Sigmoid colon (tissue), 7 donors: ENCODE results near the gene TENM4. TPM values are rescaled to one million over a fixed set of nuclear protein-coding genes. Genes with fewer than 3 reads are reported as not detected.

Experiments used
- DNase-seq: peaks from one replicate; pipeline ENCODE4 v3.0.0-alpha.2; 2019
- H3K27ac ChIP-seq, 4 donors: fragments of 200-600 bp; sonication (generic); one replicate each; pipeline ENCODE4 v1.5.1; 2016 to 2019; ENCODE audit warnings: mild to moderate bottlenecking in 1 of 4
- H3K27me3 ChIP-seq, 3 donors: fragments of 200-600 bp; sonication (generic); one replicate each; pipeline ENCODE4 v1.5.1; 2019; ENCODE audit warnings: mild to moderate bottlenecking in 1 of 3
- H3K36me3 ChIP-seq, 4 donors: fragments of 200-600 bp; sonication (generic); one replicate each; pipeline ENCODE4 v1.5.1; 2016 to 2019
- H3K4me1 ChIP-seq, 4 donors: fragments of 200-600 bp; sonication (generic); one replicate each; pipeline ENCODE4 v1.5.1; 2017 to 2019
- H3K4me3 ChIP-seq, 4 donors: fragments of 200-600 bp; sonication (generic); one replicate each; pipeline ENCODE4 v1.5.1; 2017 to 2019; ENCODE audit warnings: mild to moderate bottlenecking in 2 of 4, moderate library complexity in 1 of 4
- H3K9me3 ChIP-seq, 4 donors: fragments of 200-600 bp in 3 of 4; sonication (generic) in 3 of 4; one replicate each; pipeline versions ENCODE4 v1.5.1 to v1.6.1; 2013 to 2019
- EP300 ChIP-seq, 4 donors: sonication (generic); formaldehyde crosslinking; IDR thresholded peaks; one replicate each; pipeline ENCODE4 v1.6.1; 2017; ENCODE audit warnings: antibody characterized with exemption in 4 of 4
- POLR2A ChIP-seq, 2 donors: fragments of 450-650 bp; IDR thresholded peaks; one replicate each; pipeline ENCODE4 v1.6.1; 2016; ENCODE audit warnings: antibody characterized with exemption in 2 of 2, mild to moderate bottlenecking in 2 of 2, moderate library complexity in 2 of 2
- POLR2AphosphoS5 ChIP-seq, 4 donors: sonication (generic); formaldehyde crosslinking; IDR thresholded peaks; one replicate each; pipeline ENCODE4 v1.6.1; 2017; ENCODE audit warnings: antibody characterized with exemption in 4 of 4
- WGBS, 2 donors: extraction: QIAGEN DNeasy Blood & Tissue Kit; methylation state at CpG; one replicate each; pipeline ENCODE4 v1.1.7; 2013; 5-methylcytosine and 5-hydroxymethylcytosine counted together
- intact Hi-C: fragments of 100-400 bp; cut with DNase I; formaldehyde crosslinking; loops from one replicate; pipeline ENCODE4 v1.15.1; 2023
- polyA plus RNA-seq, 3 donors: library from polyadenylated mRNA; stranded (reverse); fragments of 200-250 nt; gene quantifications; one replicate each; pipeline ENCODE4 v1.2.3, GENCODE V29; 2013
- total RNA-seq, 4 donors: library from RNA; depleted of rRNA; stranded (reverse); fragments of >200 nt; gene quantifications; one replicate each; pipeline ENCODE4 v1.1.0, GENCODE V29; 2016
- TF ChIP-seq, protein P1 (sequence below), 4 experiments: fragments of 450-650 bp in 3 of 4; fragments of 200-600 bp in 1 of 4; IDR thresholded peaks; one replicate each; pipeline ENCODE4 v1.5.1; 2016 to 2019; ENCODE audit warnings: antibody characterized with exemption in 4 of 4, mild to moderate bottlenecking in 3 of 4, moderate library complexity in 2 of 4
- donor health status: healthy with polysubstance abuse.
- donor health status: Bipolar disorder and iron deficiency.
- donor health status: healthy.

TENM4 gene
- total and polyA plus RNA-seq, 7 donors: 0.23 to 14.6 (median 1.9) TPM; not detected in 1

DNA sequence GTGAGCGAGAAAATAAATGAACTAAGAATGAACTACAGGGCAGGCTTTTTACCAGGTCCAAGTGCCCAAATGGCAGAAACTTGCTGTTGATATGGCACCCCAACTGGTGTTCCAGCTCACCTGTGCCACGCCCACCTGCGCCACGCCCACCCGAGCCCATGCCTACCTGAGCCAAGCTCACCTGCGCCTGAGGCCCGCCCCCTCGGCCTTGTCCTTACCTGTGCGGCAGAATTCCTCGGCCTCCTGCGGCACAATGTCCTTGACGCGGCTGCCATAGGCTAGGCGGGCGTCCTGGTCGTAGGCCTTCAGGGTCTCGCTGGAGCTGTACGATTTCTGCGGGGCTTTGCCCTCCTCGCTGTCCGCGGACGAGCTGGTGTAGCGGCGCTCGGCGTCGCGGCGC is 371.3 kb downstream of the TENM4 start:
- intact Hi-C loops: no loop called here

DNA sequence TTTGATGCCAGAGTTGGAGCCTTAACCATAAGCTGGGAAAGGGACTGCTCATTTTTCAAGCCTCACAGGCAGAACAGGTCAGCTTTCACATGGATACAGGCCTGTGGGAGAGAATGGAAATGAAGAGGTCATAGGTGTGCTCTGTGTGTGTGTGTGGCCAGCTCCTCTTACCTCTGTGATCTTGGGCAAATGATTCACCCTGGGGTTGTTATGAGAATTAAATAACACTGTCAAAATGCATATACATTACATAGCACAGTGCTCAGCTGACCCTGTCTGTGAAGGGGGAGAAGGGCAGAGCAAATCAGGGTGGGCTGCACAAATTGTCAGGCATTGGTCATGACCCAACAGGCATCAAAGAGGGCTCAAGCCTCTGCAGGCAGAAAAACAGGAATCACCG is 372.5 kb downstream of the TENM4 start:
- H3K4me3 ChIP-seq: no peak overlapping the region
- TF ChIP-seq EP300 (IDR thresholded peaks at IDR 0.05): no peak
- TF ChIP-seq POLR2AphosphoS5 (IDR thresholded peaks at IDR 0.05): no peak
- TF ChIP-seq POLR2A (IDR thresholded peaks at IDR 0.05): no peak
- TF ChIP-seq, protein P1, sequence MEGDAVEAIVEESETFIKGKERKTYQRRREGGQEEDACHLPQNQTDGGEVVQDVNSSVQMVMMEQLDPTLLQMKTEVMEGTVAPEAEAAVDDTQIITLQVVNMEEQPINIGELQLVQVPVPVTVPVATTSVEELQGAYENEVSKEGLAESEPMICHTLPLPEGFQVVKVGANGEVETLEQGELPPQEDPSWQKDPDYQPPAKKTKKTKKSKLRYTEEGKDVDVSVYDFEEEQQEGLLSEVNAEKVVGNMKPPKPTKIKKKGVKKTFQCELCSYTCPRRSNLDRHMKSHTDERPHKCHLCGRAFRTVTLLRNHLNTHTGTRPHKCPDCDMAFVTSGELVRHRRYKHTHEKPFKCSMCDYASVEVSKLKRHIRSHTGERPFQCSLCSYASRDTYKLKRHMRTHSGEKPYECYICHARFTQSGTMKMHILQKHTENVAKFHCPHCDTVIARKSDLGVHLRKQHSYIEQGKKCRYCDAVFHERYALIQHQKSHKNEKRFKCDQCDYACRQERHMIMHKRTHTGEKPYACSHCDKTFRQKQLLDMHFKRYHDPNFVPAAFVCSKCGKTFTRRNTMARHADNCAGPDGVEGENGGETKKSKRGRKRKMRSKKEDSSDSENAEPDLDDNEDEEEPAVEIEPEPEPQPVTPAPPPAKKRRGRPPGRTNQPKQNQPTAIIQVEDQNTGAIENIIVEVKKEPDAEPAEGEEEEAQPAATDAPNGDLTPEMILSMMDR (IDR thresholded peaks at IDR 0.05): no peak
- no peak for DNase-seq
- no peaks in the 10 kb centered on the region for H3K27me3 ChIP-seq
- H3K27ac ChIP-seq: no peak overlapping the region
- intact Hi-C loops: no loop called here
- H3K9me3 ChIP-seq: no peaks in the 10 kb centered on the region
- no peaks in the 10 kb centered on the region for H3K36me3 ChIP-seq
- H3K4me1 ChIP-seq: no peaks in the 10 kb centered on the region
- WGBS, 2 donors: 92 to 98% methylated on average over 1 of the region's 1 CpG

More for the DNA sequence above, 371.3 kb downstream of the TENM4 start:
- H3K4me3 ChIP-seq: no peak overlapping the region
- 94 to 96% methylated on average over 30 of the region's 30 CpGs for WGBS, 2 donors
- TF ChIP-seq POLR2A (IDR thresholded peaks at IDR 0.05): no peak
- no peaks in the 10 kb centered on the region for H3K4me1 ChIP-seq
- H3K27me3 ChIP-seq: no peaks in the 10 kb centered on the region
- no peaks in the 10 kb centered on the region for H3K9me3 ChIP-seq
- no peak for DNase-seq
- no peak overlapping the region for H3K27ac ChIP-seq
- H3K36me3 ChIP-seq: no peaks in the 10 kb centered on the region

DNA sequence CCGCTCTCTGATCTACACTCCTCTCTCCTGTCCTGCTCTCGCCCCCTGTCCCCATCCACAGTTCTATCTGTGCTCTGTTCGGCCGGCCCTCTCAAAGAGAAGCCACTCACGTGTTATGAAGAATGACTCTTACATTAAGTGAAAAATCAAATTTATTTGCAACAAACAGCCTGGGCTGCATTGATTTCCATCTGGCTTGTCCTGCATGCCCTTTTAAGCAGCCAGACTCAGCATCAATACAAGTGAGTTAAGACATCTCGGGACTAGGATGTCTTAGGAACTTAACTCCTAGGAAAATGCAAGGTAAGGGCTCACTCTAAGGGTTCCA is 373.5 kb downstream of the TENM4 start:
- Histone ChIP-seq H3K9me3 (no peaks in the 10 kb centered on the region), H3K4me3 (no peak overlapping the region), H3K27me3 (no peaks in the 10 kb centered on the region), H3K4me1 (no peaks in the 10 kb centered on the region), H3K36me3 (no peaks in the 10 kb centered on the region), H3K27ac (no peak overlapping the region)
- 50 to 68% methylated on average over 6 of the region's 6 CpGs for WGBS, 2 donors
- no peak for DNase-seq
- TF ChIP-seq POLR2A (IDR thresholded peaks at IDR 0.05): no peak
- intact Hi-C loops: no loop called here

DNA sequence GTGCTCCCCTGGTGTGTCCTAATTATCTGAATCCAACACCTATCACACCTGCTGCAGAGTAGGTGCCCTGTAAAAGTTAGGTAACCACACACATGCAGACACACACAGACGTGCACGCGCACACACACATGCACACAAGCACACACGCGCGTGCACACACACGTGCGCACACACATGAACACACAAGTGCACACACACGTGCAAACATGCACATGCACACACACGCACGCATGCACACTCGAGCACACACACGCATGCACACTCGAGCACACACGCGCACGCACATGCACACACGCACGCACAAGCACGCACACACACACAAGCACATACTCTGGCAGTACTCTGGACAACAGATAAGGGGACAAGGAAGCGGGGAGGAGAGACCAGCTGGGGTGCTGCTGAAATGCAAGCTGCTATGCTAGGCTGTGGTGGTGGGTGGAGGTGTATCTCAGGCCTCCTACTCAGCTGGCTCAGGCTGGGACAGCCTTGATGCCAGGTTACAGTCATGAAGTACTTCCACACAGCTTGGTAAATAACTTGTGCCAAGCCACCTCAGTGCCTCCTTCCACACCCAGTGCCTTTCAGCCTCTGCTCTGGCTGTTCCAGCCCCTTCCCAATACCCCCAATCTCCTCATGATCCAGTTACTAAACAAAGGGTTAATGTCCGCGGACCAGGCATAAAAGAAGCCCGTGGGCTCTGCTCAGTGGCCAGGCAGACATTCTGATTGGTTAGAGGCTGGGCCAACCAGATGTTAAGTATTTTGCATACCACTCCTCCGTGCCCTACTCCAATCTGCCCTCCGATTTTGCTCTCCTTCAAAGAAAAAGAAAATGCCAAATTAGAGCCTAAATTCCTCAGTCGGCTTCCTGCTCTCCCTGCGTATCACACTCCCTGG is 374.1 kb downstream of the TENM4 start:
- no peak overlapping the region for H3K27ac ChIP-seq
- intact Hi-C loops: no loop called here
- DNase-seq: no peak
- no peaks in the 10 kb centered on the region for H3K9me3 ChIP-seq
- H3K4me3 ChIP-seq: no peak overlapping the region
- no peaks in the 10 kb centered on the region for H3K27me3 ChIP-seq
- no peaks in the 10 kb centered on the region for H3K36me3 ChIP-seq
- TF ChIP-seq, protein P1 (IDR thresholded peaks at IDR 0.05): no peak
- WGBS, 2 donors: 77 to 82% methylated on average over 28 of the region's 28 CpGs
- H3K4me1 ChIP-seq: no peaks in the 10 kb centered on the region

DNA sequence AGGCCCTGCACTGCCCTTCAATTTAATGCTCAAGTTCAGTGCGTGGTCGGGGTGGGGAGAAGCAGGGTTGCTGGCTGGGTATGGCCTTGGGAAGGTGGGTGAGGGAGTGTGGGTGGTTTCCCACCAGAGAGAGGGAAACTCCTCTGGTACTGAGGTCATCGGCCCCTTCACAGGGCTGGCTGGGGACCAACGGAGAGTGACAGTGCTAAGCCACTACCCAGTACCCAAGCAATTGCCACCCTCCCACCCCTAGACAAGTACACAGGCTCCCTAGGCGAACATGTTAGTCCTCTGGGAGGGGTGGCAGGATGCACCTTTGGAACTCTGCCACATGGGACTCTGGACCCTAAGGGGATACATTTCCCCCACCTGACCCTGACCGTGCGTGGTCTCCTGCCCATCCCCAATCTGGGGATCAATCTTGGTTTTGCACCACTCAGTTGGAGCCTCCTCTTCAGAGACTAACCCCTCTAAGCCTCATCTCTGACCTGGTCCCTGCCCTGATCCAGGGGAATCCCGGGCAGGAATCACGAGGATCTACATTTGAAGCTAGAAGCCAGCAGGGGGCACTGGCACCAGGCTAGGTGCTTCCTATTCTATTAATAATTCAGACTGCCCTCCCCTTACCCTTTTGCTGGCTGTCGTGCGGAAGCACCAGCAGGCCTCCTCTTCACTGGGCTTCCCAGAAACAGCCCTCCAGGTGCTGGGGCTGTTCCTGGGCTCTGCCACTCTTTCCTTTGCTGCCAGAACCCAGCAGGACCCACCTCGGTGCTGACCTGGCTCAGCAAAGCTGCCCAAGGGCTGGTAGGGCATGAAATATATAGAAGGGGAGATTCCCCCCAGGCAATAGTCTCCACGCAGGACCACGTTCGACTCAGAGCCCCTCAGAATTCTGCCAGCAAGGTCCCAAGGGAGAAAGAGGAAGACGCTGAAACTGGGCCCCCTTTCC is 377.7 kb downstream of the TENM4 start:
- Histone ChIP-seq H3K36me3 (no peaks in the 10 kb centered on the region), H3K27ac (no peak overlapping the region), H3K4me1 (peaks cover 0 to 4% (median 0%) of the 10 kb centered on the region in 4 donors), H3K27me3 (no peaks in the 10 kb centered on the region), H3K9me3 (no peaks in the 10 kb centered on the region), H3K4me3 (no peak overlapping the region)
- DNase-seq: no peak
- intact Hi-C loops: no loop called here
- TF ChIP-seq, protein P1 (IDR thresholded peaks at IDR 0.05): no peak
- TF ChIP-seq POLR2A (IDR thresholded peaks at IDR 0.05) (no peak), POLR2AphosphoS5 (IDR thresholded peaks at IDR 0.05) (no peak), EP300 (IDR thresholded peaks at IDR 0.05) (no peak)
- WGBS, 2 donors: 62 to 65% methylated on average over 16 of the region's 16 CpGs
